Anterior cingulate cortex (tissue), 58 donors: ENCODE data around the gene TOPORS.
"Not testable (repeated sequence)": the region's sequence is repeated elsewhere in the genome, so short reads cannot be mapped to it uniquely, and the experiment has no call there.

Experiments used
- DNase-seq, 58 donors: peaks; one replicate each; lab custom pipeline; 2025; lab: John Stamatoyannopoulos, UW

Gene TOPORS

DNA sequence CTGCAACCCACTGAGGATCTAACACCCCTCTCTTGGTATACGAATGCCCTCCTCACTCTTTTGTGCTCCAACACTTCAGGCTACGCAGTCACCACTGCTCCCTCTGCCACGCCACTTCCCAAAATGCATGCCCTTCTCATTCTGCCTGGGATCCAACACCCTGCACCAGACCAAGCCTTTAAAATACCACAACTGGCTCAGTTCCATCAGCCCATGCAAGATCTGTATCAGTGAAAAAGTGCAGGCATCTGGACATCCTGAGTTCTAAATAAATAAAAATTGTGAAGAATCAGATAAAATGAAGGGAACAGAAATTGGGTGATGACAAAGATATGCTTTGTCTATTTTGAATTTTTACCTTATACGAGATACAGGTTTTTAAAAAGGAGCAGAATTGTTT is 17.9 kb upstream of the TOPORS start:
- DNase-seq = no peak

DNA sequence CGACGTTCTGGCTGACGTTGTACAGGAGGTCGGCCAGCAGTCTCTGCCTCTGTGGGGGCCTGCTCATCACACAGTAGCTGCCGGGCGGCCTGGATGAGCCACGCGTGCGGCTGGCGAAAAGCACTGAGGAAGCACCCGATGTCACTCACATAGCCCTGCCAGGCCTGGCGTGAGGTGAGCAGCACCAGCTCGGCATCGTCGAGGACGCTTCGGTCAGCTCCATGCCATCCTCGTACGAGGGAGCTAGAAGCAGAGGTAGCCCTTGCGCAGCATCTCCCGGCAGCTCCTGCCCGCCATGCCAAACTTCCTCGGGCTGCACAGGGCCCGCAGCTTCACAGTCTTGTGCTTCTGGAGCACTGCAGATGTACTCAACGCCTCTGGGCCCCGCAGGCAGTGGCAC is 14.4 kb upstream of the TOPORS start:
- no peak for DNase-seq

DNA sequence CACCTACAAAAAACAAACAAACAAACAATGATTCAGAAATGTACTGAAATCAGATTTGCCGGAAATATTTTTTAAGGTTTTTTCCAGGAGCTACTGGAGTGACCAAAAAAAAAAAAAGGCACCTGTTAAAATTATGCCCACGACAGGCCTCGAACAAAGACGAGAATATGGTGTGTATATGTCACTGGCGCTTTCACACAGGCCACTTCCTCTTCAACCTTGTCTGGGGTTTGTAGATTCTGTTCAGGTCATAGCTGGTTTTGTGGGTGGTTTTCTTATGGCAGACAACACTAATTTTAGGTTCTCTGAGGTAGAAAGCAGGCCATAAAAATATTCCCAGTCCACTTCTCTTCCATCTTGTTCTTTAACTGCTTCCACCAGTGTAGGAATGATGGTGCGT is 13.6 kb upstream of the TOPORS start:
- DNase-seq = no peak

DNA sequence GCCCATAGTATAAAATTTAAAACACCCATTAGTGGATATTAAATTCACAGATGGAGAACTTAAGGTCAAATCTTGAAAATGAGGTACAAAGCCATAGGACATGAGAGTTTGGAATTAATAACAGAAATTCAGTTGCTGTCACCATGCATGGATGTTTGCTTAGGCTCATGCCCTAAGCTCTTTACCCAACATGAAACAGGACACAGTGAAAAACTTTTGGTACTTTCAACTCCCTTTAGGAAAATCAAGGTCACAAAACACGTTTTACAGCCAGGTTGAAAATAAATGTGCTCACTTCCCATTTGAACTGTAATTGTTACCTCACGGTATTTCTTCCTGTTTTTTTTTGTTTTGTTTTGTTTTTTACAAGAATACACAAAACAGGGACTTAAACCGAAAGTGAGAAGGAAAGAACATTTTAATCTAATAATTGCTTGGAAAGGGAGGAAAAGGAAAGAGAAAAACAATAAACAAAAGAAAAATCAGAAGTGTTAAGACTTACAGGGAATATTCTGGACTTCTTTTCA is 6.1 kb upstream of the TOPORS start:
- DNase-seq = no peak

DNA sequence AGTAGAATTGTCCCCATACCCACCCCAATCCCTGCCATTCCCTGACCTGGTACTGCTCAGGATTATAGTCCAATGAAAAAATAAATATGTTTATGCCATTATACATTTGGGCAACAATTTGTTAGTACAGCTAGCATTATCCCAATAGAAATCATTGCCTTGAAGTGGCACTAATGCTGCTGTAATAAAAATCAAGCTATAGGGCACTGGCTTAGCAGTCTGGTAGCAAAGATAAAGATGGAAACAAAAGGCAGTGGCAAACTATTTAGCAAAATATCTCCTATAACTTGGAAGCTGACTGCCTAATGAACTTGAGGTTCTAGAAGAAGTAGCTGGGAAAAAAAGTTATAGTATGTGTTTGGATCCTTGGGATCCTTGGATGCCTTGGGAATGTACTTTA is 2.2 kb upstream of the TOPORS start:
- DNase-seq = no peak

DNA sequence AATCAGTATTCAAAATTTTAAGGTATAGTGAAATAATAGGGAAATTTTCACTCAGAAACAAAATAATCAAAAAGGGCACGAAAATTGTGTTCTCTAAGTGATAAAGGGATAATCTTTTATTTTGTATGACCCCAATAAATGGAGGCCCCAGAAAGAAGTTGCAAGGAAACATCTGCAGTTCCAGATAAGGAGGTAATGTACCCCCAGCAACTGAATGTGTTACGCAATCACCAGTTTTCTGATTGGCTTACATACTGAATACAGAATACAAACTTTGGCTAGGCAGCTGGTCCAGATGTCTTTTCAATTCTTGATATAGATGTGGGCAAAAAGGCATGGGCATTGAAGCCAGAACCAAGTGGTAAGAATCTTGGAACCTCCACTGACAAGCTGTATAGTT is 1.7 kb upstream of the TOPORS start:
- DNase-seq = no peak

DNA sequence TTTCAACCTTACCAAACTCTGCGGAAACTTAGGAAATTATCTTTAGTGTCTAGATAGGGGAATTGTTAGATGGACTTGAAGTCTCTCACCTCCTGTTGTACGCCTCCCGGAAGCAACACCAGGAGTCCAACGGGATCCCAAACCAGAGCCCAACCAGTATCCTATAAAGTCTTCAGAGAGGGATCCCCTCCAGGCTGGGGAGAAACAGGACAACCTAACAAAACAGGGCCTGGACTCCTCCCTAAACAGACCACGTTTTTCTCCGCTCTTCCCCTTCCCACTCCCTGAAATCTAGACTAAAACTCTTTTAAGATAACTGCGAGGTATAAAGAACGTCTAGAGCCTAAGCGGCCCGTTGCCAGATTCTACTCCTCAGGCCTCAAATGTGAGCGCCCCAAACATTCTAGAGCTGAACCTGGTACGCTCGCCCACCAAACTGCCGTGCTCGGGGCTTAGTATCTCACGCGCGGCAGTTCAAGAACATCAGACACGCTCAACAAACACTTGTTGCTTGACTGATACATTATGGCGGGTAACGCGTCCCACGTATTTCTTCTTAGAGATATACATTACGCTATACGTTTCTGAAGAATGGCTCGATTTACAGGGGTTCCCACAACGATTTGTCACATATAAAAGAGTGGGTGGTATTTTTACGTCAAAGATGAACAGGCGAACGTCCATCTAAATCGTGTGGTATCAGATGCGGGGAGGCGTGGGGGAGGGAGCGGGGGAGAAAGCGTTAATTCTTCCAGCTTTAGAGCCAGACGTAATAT is 922 bp downstream of the TOPORS start:
- DNase-seq = peak in 32 of 58 donors; percentile 3 to 69 (median 32)

DNA sequence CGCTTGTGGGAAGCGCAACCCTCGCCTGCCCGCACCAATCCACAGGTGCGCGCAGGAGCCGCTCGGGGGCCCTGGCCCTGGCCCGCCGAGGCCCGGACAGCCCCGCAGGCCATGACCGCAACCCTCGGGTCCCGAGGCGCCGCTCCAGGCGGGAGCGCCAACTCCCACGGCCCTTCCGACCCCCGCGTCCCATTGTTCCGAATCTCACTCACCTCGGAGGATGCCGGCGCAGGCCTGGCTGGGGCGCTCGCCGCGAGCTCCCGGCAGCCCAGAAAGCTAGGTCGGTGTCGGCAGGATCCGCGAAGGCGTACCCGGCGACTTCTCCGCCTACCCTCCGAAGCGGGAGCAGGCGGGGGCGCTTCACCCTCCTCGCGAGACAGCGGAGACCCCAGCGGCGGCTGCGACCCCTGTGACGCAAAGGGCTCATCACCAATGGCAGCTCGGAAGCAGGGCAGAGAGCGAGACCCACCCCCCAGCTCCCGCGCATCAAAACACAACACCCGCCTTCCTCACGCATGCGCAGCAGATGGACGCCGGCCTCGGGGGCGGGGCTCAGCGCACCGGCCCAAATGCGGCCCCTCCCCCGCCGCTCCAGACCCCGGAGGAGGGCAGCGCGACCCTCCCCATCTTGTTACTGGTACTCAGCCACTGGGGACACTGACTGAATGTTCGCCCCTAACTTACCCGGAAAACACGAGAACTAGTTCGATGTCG is 1.7 kb downstream of the TOPORS start:
- DNase-seq = peak; percentile 70 to 97 (median 93)

DNA sequence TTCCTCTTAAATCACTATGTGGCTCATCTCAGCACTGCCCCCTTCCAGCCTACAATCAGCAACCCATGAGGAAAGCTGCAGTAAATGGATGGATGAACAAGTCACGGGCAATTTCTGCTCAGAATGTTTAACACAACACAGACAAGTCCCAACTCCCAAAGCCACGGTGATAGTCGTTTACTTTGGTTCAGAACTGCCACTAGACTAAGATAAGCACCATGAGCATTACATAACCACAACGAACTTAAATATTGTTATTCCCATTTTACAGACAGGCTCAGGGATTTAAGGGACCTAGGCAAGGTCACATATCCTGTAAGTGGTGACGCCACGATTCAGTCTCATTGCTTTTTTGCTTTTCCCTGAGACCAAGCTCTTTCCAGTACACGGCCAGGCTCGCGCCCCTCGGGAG is 2.2 kb downstream of the TOPORS start:
- peak in 13 of 58 donors; percentile 1 to 37 (median 22) for DNase-seq

DNA sequence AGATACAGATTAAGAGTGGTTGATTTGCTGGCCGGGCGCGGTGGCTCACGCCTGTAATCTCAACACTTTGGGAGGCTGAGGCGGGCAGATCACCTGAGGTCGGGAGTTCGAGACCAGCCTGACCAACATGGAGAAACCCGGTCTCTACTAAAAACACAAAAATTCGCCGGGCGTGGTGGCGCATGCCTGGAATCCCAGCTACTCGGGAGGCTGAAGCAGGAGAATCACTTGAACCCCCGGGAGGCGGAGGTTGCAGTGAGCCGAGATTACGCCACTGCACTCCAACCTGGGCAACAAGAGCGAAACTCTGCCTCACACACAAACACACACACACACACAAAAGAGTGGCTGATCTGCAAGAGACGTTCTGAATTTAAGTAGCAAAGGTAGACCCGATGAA is 4.2 kb downstream of the TOPORS start:
- not testable (repeated sequence) for DNase-seq

DNA sequence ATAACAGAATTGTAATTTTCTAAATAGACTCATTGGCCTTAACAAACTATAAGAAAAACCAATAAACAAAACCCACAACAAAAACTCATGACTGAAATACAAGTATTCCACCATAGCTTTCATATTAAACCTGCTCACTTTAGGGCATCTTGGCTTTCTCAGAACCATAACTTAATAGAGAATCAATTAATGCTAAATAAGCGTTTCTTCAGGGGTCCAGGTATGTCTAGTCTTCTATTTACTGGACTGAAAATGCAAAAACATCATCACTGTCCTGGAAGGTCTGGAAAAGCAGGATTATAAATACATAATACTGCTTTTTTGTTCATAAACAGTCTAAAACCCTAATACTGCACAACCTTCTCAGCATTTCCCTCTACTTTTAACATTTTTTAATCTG is 6.5 kb downstream of the TOPORS start:
- DNase-seq = no peak

DNA sequence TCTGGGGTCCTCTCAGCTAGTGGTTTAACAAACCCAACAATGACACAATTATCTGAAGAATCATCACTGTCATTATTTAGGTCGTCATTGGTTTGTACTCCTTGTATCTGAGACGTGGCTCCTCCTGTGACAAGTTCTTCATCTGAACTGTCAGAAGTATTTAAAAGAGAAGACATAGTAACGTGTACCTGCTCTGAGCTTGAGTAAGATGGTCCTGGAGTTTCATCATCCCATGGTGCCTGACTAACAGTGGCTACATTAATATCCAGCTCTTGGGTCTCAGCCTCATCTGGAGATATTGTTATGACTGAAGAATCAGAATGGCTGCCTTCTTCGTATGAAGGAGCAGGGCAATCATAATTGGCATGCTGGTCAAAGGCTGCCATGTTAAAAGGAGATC is 9.3 kb downstream of the TOPORS start:
- no peak for DNase-seq

DNA sequence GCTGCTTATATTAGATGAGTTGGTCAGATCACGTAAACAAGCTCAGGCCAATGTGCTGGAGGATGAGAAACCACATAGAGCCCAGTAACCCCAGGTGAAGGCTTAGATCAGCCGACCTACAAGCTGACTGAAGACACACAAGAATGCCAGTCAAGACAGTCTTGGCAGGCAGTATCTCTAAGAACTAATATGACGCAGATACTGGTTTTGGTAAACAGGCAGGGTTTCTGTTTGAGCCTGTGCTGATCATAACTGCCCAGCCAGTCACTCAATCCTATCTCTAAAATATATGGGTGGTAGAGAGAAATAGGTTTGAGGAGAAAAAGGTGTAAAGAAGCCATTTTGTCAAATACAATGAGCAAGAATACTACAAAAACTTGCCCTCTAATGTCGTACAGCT is 18.6 kb downstream of the TOPORS start:
- DNase-seq = no peak

DNA sequence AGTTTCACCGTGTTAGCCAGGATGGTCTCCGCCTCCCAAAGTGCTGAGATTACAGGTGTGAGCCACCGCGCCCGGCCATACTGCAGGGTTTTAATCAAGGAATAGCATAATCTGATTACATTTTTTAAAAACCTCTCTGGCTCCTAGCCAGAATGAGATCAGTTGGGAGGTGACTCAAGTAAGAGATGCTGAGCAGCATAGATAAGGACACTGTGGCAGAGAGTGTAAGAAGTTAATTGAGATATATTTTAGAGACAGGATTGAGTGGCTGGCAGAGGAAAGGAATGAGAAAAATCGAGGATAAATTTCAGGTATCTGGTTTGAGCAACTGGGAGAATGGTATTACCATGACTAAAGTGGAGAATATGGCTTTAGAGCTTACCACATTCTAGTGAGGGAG is 19.1 kb downstream of the TOPORS start:
- DNase-seq = no peak

DNA sequence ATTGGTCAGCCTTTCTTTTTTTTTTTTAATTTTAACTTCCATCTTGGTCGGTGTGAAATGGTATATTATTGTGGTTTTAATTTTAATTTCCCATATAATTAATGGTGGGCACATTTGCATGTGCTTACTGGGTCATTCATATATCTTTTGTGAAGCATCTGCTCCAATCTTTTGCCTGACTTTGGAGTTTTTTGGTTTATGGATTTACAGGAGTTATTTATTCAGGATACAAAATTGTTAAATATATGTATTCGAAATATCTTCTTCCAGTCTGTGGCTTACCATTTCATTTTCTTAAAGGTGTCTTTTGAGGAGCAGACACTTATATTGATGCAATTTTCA is 25.7 kb downstream of the TOPORS start:
- DNase-seq = no peak

DNA sequence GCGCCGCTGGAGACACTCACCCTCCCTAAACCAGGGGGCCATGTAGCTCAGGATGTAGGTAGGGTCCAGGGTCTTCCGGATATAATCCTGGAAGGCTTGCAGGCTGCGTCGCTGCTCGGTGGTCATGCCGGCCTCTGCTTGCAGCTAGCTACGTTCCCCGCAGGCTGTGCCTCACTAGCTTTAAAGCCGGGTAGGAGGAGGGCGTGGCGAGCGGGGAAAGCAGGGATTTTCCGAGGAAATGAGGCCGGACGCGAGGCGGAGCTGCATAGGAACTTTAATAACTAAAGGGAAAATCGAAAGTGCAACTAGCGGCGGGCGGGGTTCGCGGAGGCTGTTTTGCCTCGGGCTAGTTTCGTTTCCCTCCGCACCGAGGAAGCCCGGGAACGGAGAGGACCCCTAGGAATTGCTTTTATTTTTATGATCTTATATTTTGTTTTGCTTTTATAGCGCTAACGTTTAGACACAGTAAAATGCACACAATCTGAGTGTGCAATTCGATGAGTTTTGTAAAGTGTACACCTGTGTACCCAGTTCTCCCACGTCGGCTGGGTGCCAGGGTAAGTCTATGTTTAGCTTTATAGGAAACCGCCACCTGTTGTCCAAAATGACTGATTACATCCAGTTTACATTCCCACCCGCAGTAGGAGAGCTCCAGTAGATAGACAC is 26.2 kb downstream of the TOPORS start, which contains the start of gene RIGI:
Gene RIGI, minus strand, starts transcription at position 156 of the 666 bp plus-strand sequence. Its CDS starts 30 bp downstream, at position 126.
- peak; percentile 15 to 88 (median 72) for DNase-seq

DNA sequence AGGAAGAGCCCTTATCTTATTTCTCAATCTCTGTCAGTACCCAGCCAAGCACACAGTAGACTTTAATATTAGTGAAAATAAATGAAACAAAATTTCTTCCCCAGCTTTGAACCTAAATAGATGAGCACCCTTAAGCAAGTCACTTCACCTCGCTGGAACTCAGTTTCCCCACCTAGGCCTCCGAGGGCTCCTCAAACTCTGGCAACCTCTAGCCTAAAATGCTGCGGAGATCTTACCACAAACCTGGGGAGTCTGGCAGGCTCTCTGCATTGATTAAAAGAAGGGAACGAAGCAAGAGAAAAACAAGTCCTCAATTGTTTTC is 26.7 kb downstream of the TOPORS start:
- peak in 1 of 58 donors; percentile 58 for DNase-seq

DNA sequence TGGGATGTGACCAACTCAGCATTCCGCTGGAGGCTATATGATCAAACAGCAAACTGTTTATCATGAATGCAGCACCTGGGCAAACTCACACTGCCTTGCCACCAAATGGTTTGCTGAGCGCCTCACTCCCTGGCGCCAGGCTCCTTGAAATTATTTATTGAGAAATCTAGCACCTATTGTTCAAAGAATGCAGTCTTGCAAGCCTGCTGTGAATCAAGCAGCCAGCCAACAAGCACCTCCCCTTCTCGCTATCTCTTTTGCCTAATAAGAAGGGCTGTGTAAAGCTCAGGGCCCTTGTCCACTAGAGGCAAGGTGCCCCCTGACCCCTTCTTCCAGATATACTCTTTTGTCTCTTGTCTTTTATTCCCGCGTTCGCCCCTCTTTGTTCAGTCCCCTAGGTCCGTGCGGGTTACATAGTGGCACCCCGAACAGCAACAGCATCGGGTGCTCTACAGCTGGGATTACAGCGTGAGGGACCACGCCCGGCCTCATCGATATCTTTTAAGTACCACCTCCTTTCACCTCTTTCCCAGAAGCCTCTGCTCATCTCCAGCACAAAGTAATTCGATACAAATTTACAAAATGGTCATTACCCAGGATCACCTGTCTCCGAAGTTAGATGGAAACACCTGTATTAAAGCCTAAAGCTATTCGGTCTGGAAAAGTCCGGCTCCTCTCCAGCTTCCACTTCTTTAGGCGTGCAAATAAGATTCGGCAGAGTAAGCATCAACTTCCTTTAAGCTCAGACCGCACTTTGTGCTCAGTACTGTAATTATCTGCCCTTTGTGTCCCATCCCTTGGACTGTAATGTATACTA is 27.3 kb downstream of the TOPORS start:
- peak in 4 of 58 donors; percentile 3 to 19 (median 6) for DNase-seq

DNA sequence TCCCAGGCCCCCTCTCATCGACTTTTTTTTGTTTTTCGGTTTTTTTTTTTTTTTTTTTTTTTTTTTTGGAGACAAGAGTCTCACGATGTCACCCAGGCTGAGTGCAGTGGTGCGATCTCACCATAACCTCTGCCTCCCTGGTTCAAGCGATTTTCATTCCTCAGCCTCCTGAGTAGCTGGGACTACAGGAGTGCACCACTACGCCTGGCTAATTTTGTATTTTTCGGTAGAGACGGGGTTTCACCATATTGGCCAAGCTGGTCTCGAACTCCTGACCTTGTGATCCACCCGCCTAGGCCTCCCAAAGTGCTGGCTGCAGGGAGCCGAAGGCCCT is 27.9 kb downstream of the TOPORS start:
- DNase-seq = not testable (repeated sequence)

DNA sequence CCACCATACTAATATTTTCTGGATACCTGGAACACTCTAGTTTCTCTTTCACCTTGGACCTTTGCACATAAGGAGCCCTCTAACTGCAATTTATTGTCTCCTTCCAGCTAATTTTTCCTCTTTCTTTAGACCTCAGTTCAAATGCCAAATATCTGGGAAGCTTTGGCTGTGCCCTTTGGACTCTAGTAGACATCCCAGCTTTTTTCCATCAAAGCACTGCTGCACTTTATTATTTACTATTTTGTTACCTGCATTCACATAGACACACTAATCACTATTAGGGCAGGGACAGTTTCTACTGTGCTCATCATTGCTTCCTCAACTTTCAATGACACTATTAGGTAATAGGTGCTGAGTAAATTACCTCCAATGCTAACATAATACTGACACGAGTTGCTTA is 28.5 kb downstream of the TOPORS start:
- no peak for DNase-seq

DNA sequence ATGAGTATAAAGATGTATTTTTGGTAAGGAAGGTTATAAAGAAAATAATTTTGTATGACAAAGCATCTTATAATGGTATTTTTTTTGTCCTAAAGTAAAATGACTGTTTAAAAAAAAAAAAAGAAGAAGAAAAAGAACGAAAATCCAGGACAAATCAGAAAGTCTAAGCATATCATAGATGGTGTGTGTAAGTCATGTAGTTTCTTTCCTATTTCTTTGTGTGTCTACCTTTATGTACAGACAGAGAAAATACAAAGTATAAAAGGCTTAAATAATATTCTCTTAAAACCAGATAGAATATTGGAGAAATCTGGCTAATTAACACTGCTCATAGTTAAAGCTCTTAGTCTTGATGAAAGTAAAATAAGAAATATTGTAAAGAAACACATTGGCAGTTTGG is 34.1 kb downstream of the TOPORS start:
- no peak for DNase-seq
